ENCODE measurements around the gene JOSD2. TPM values are rescaled to one million over a fixed set of nuclear protein-coding genes. Genes with fewer than 3 reads are reported as not detected.
A peak's percentile ranks its signal among the peaks of the same experiment; 100 is the strongest.

The JOSD2 gene
- total RNA-seq, 2 experiments from 2014 or later, result 17.2 to 17.9 TPM

DNA sequence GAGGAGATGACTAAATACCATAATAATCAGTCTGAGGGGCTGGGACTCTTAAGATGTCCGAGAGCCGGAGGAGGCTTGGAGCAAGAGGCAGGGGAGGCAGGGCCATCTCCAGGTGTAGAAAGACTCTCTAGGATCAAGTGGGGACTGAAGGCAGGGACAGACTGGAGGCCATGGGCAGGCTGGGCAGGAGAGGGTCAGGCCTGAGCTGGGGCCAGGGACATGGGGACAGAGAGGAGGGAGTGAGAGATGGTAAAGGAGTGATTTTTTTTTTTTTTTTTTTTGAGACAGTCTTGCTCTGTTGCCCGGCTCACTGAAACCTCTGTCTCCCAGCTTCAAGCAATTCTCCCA lies 2.2 kb downstream of the JOSD2 start:
- peaks cover 10% of the 10 kb centered on the region for H3K27me3 Mint-ChIP-seq (ENCODE audit: low read depth)
- peaks cover 2% of the 10 kb centered on the region for H3K36me3 Mint-ChIP-seq (ENCODE audit: low read depth)
- intact Hi-C loops (cut with micrococcal nuclease), result no loop called here
- H3K27ac Mint-ChIP-seq, result no peak overlapping the region
- CTCF ChIA-PET, result no interaction called here
- H3K4me1 Mint-ChIP-seq (ENCODE audit: low read depth), result peaks cover 20% of the 10 kb centered on the region
- DNase-seq, result no peak
- H3K9me3 Mint-ChIP-seq, result no peaks in the 10 kb centered on the region
- H3K4me3 Mint-ChIP-seq, result peak overlapping the region; percentile 38

DNA sequence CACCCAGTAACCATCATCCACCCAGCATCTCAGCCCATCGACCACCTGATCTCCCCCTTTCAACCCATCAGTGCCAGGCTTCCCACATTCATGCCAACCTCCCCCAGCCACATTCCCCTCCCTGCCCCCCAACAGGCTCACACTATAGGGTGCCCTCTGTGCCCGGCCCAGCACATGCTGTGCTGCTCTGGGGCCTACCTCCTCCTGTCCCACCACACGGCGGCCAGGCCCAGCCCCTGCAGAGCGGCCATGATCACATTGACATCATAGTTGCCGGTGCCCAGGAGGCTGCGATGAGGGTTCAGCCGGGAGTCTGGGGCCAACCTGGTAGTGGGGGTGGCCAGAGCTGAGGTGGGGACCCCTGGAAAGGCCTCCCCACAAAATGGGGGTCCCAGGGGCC lies 3.6 kb downstream of the JOSD2 start:
- intact Hi-C loops (cut with micrococcal nuclease), result no loop called here
- peaks cover 20% of the 10 kb centered on the region for H3K4me1 Mint-ChIP-seq (ENCODE audit: low read depth)
- H3K27ac Mint-ChIP-seq, result no peak overlapping the region
- peaks cover 2% of the 10 kb centered on the region for H3K36me3 Mint-ChIP-seq (ENCODE audit: low read depth)
- no peak overlapping the region for H3K4me3 Mint-ChIP-seq
- DNase-seq, result no peak
- CTCF ChIA-PET, result no interaction called here
- H3K9me3 Mint-ChIP-seq, result no peaks in the 10 kb centered on the region
- no peaks in the 10 kb centered on the region for H3K27me3 Mint-ChIP-seq (ENCODE audit: low read depth)

DNA sequence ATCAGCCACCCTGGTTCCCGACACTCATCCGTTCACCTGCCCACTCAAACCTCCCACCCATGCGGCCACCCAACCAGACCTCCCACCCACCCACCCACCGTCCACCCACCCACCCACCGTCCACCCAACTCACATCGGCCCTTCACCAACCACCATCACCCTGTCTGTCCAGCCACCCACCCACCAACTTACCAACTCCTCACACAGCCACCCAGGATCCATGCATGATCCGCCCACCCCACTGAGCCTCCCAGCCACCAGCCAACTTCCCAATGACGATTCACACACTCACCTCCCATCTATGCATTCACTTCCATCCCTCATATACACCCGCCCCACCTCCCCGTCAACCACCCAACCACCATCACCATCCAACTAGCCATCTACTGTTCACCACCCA lies 4.3 kb downstream of the JOSD2 start:
- Mint-ChIP-seq H3K27ac (no peak overlapping the region), H3K36me3 (ENCODE audit: low read depth) (peaks cover 2% of the 10 kb centered on the region), H3K9me3 (no peaks in the 10 kb centered on the region), H3K4me3 (no peak overlapping the region), H3K4me1 (ENCODE audit: low read depth) (peaks cover 18% of the 10 kb centered on the region), H3K27me3 (ENCODE audit: low read depth) (no peaks in the 10 kb centered on the region)
- no peak for DNase-seq
- CTCF ChIA-PET, result no interaction called here
- intact Hi-C loops (cut with micrococcal nuclease), result no loop called here

DNA sequence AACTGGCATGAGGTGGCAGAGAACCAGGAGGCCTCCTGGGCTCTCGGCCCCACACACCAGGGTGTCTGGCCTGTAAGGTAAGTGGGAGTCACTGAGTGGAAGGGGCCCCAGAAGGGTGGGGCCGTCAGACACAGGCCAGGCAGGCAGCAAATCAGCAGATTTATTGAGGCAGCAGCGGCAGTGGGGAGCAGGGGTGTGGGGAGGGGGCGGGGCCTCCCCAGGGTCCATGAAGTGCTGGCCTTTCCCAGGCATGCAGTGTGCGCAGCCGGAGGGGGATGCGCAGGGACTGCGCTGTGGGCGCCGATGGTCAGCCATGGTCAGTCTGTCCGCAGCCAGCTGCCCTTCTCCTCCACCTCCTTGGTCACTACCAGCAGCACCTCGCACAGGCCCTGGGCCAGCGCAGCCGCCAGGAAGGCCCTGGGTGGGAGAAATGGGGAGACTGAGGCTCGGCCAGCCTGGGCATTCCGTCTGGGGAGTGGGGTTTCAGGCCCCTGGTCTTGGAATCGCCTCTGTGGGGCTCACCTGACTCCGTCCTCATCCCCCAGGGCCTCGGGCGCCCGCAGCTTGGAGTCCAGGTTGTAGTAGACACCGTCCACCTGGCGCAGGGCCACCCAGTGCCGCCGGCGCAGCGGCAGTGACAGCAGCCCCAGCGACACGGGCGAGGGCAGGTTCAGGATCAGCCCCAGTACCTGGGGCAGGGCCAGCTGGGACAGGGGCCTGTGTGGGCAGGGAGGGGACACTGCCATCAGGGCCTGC lies 5.0 kb downstream of the JOSD2 start:
- peaks cover 14% of the 10 kb centered on the region for H3K4me1 Mint-ChIP-seq (ENCODE audit: low read depth)
- H3K27ac Mint-ChIP-seq, result no peak overlapping the region
- intact Hi-C loops (cut with micrococcal nuclease), result no loop called here
- CTCF ChIA-PET, result no interaction called here
- peaks cover 2% of the 10 kb centered on the region for H3K36me3 Mint-ChIP-seq (ENCODE audit: low read depth)
- DNase-seq, result no peak
- no peaks in the 10 kb centered on the region for H3K9me3 Mint-ChIP-seq
- no peaks in the 10 kb centered on the region for H3K27me3 Mint-ChIP-seq (ENCODE audit: low read depth)
- H3K4me3 Mint-ChIP-seq, result no peak overlapping the region

DNA sequence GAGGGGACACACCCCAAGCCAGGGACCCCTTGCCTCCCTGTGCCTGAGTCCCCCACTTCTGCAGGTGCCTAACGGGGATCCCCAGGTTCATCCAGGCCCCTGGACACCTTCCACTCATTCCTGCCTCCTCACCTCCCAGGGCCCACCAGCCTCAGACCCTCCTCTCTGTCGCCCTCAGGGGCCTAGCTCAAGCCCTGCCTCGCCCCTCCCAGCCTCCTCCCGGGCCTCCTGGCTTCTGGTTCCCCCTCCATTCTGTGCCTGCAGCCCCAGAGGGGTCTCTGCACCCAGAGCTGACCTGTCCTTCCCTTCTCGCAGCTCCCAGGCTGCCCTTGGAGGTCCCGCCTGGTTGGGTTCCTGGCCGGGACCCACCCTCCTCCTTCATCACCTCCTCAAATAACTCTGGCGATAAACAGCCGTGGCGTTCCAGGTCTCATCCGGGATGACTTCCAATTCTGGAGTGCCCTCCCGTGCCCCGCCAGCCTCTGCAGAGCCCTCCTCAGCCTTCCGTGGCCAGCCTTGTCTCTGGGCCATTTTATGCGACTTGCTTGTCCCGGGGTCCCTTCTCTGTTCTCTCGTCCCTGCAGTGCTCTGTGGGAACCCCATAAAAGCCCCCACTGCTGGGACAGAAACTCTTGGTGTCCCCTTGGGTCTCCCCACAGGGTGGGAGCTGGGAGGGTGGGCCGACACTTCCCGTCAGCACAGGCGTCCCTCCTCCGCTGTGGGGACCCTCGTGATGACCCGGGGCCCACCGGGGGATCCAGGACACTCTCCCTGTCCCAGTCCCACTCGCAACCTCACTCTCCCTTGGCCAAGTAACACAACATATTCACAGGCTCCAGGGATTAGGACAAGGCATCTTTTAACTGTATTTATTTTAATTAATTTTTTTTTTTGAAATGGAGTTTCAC lies 9.2 kb downstream of the JOSD2 start:
- H3K36me3 Mint-ChIP-seq (ENCODE audit: low read depth), result no peaks in the 10 kb centered on the region

DNA sequence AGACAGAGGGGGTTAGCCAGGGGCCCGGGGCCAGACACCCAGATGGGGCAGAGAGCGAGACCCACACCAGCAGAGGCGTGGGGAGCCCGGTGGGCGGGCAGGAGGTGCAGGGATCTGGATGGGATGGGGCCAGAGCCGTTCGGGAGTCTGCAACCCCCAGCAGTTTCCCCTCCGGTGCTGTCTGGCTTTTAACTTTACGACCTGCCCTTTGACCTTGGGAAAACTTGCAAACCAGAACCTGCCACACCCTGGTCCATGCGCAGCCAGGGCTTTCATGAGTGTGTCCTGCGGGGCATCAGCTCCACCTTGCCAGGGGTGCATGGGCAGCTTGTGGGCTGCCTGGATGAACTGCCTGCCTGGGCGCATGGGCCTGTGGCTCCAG lies 9.8 kb downstream of the JOSD2 start:
- no peak for DNase-seq
- no peak overlapping the region for H3K4me3 Mint-ChIP-seq
- H3K27me3 Mint-ChIP-seq (ENCODE audit: low read depth), result no peaks in the 10 kb centered on the region
- H3K36me3 Mint-ChIP-seq (ENCODE audit: low read depth), result no peaks in the 10 kb centered on the region
- CTCF ChIA-PET, result no interaction called here
- H3K9me3 Mint-ChIP-seq, result no peaks in the 10 kb centered on the region
- intact Hi-C loops (cut with micrococcal nuclease), result no loop called here
- H3K4me1 Mint-ChIP-seq (ENCODE audit: low read depth), result no peaks in the 10 kb centered on the region
- H3K27ac Mint-ChIP-seq, result no peak overlapping the region

More for the DNA sequence above, 9.2 kb downstream of the JOSD2 start:
- H3K27me3 Mint-ChIP-seq (ENCODE audit: low read depth), result no peaks in the 10 kb centered on the region
- no peaks in the 10 kb centered on the region for H3K9me3 Mint-ChIP-seq
- H3K27ac Mint-ChIP-seq, result no peak overlapping the region
- H3K4me3 Mint-ChIP-seq, result no peak overlapping the region
- intact Hi-C loops (cut with micrococcal nuclease), result no loop called here
- DNase-seq, result no peak
- CTCF ChIA-PET, result no interaction called here
- H3K4me1 Mint-ChIP-seq (ENCODE audit: low read depth), result no peaks in the 10 kb centered on the region

- H3K4me3 Mint-ChIP-seq, result no peak overlapping the region
- intact Hi-C loops (cut with micrococcal nuclease), result no loop called here
- H3K4me1 Mint-ChIP-seq (ENCODE audit: low read depth), result no peaks in the 10 kb centered on the region
- no peaks in the 10 kb centered on the region for H3K27me3 Mint-ChIP-seq (ENCODE audit: low read depth)
- no peaks in the 10 kb centered on the region for H3K9me3 Mint-ChIP-seq
- CTCF ChIA-PET, result interaction anchor here (0.6 kb wide), 1 partner anchor 562 kb away, joined by 5 read pairs; no protein-coding TSS in a partner anchor
- no peak overlapping the region for H3K27ac Mint-ChIP-seq
- no peak for DNase-seq
- no peaks in the 10 kb centered on the region for H3K36me3 Mint-ChIP-seq (ENCODE audit: low read depth)
Measured at GRCh38 chr19:50500753-50501151, 10.2 kb downstream of the JOSD2 start.

- CTCF ChIA-PET, result interaction anchor here (0.6 kb wide), 1 partner anchor 562 kb away, joined by 5 read pairs; no protein-coding TSS in a partner anchor
- no peaks in the 10 kb centered on the region for H3K36me3 Mint-ChIP-seq (ENCODE audit: low read depth)
- no peak overlapping the region for H3K27ac Mint-ChIP-seq
- H3K27me3 Mint-ChIP-seq (ENCODE audit: low read depth), result no peaks in the 10 kb centered on the region
- intact Hi-C loops (cut with micrococcal nuclease), result no loop called here
- no peak overlapping the region for H3K4me3 Mint-ChIP-seq
- no peaks in the 10 kb centered on the region for H3K9me3 Mint-ChIP-seq
- DNase-seq, result peak; percentile 22
- no peaks in the 10 kb centered on the region for H3K4me1 Mint-ChIP-seq (ENCODE audit: low read depth)
Measured at GRCh38 chr19:50500060-50500752, 10.8 kb downstream of the JOSD2 start.

DNA sequence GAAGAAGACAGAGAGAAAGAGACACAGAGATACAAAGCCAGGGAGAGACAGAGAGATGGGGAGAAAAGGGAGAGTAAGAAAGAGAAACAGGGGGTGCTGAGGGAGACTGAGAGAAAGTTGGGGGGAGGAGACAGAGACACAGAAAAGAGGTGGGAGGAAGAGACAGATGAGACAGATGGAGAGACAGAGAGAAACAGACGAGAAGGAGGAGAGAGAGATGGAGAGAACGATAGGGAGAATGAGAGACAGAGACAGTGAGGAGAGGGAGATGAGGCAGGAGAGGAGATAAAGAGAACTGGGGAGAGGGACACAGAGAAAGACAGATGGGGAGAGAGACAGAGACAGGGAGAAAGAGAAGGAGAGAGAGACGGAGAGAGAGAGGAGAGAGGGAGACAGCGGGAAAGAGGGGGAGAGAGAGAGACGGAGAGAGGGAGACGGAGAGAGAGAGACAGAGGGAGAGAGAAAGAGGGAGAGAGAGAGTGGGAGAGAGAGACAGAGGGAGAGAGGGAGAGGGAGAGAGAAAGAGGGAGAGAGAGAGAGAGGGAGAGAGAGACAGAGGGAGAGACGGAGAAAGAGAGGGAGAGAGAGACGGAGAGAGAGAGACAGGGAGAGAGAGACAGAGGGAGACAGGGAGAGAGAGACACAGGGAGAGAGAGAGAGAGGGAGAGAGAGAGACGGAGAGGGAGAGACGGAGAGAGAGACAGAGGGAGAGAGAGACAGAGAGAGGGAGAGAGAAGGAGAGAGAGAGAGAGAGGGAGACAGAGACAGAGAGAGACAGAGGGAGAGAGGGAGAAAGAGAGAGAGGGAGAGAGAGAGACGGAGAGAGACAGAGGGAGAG lies 12.6 kb downstream of the JOSD2 start:
- Mint-ChIP-seq H3K27me3 (ENCODE audit: low read depth) (no peaks in the 10 kb centered on the region), H3K27ac (no peak overlapping the region), H3K36me3 (ENCODE audit: low read depth) (no peaks in the 10 kb centered on the region), H3K4me1 (ENCODE audit: low read depth) (no peaks in the 10 kb centered on the region), H3K4me3 (no peak overlapping the region), H3K9me3 (no peaks in the 10 kb centered on the region)
- intact Hi-C loops (cut with micrococcal nuclease), result no loop called here
- DNase-seq, result no peak
- CTCF ChIA-PET, result no interaction called here

- DNase-seq, result no peak
- H3K4me3 Mint-ChIP-seq, result no peak overlapping the region
- H3K36me3 Mint-ChIP-seq (ENCODE audit: low read depth), result no peaks in the 10 kb centered on the region
- intact Hi-C loops (cut with micrococcal nuclease), result no loop called here
- H3K9me3 Mint-ChIP-seq, result no peaks in the 10 kb centered on the region
- H3K27ac Mint-ChIP-seq, result no peak overlapping the region
- peaks cover 5% of the 10 kb centered on the region for H3K4me1 Mint-ChIP-seq (ENCODE audit: low read depth)
- H3K27me3 Mint-ChIP-seq (ENCODE audit: low read depth), result no peaks in the 10 kb centered on the region
- CTCF ChIA-PET, result no interaction called here
Measured at GRCh38 chr19:50497022-50497405, 14.0 kb downstream of the JOSD2 start.

GRCh38 chr19:50496189-50497021 lies 14.6 kb downstream of the JOSD2 start:
- Mint-ChIP-seq H3K9me3 (no peaks in the 10 kb centered on the region), H3K27me3 (ENCODE audit: low read depth) (peaks cover 3% of the 10 kb centered on the region), H3K27ac (no peak overlapping the region), H3K4me1 (ENCODE audit: low read depth) (peaks cover 11% of the 10 kb centered on the region), H3K4me3 (no peak overlapping the region), H3K36me3 (ENCODE audit: low read depth) (peaks cover 1% of the 10 kb centered on the region)
- DNase-seq, result no peak
- CTCF ChIA-PET, result interaction anchor here (0.7 kb wide), 1 partner anchor 81 kb away, joined by 3 read pairs; no protein-coding TSS in a partner anchor
- intact Hi-C loops (cut with micrococcal nuclease), result no loop called here

Measured in activated naive CD4-positive, alpha-beta T cell treated with anti-CD3 and anti-CD28 coated beads for 36 hours (primary cell).